ENCODE measurements around the gene MAN2A2. TPM values are rescaled to one million over a fixed set of nuclear protein-coding genes. Genes with fewer than 3 reads are reported as not detected.
A peak's percentile ranks its signal among the peaks of the same experiment; 100 is the strongest.

MAN2A2 gene
- polyA plus RNA-seq, 1 experiment: 14.3 TPM

- H3K27me3 ChIP-seq (ENCODE audit: control insufficient read depth, insufficient read depth, low read length): no peaks in the 10 kb centered on the region
- H3K4me3 ChIP-seq (ENCODE audit: low read depth, low read length): no peak overlapping the region
- H3K27ac ChIP-seq (ENCODE audit: low read depth, low read length): no peak overlapping the region
- ChIA-PET POLR2A (interaction anchor here (1.1 kb wide), 1 partner anchor 12 kb away, joined by 3 read pairs; the partner anchor contains the start of gene MAN2A2), CTCF (interaction anchor here (3.0 kb wide), 1 partner anchor 18 kb away, joined by 14 read pairs; the partner anchor contains the start of gene HDDC3)
- TF ChIP-seq, protein P1, sequence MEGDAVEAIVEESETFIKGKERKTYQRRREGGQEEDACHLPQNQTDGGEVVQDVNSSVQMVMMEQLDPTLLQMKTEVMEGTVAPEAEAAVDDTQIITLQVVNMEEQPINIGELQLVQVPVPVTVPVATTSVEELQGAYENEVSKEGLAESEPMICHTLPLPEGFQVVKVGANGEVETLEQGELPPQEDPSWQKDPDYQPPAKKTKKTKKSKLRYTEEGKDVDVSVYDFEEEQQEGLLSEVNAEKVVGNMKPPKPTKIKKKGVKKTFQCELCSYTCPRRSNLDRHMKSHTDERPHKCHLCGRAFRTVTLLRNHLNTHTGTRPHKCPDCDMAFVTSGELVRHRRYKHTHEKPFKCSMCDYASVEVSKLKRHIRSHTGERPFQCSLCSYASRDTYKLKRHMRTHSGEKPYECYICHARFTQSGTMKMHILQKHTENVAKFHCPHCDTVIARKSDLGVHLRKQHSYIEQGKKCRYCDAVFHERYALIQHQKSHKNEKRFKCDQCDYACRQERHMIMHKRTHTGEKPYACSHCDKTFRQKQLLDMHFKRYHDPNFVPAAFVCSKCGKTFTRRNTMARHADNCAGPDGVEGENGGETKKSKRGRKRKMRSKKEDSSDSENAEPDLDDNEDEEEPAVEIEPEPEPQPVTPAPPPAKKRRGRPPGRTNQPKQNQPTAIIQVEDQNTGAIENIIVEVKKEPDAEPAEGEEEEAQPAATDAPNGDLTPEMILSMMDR (IDR thresholded peaks at IDR 0.05; ENCODE audit: low read depth, low read length): no peak
- DNase-seq (ENCODE audit: low read depth, low spot score): no peak
- no peaks in the 10 kb centered on the region; the same call in 1 of the 2 replicates for H3K9me3 ChIP-seq (ENCODE audit: control insufficient read depth, insufficient read depth, low read length)
Observed at GRCh38 chr15:90914305-90915080, 11.4 kb downstream of the MAN2A2 start.

DNA sequence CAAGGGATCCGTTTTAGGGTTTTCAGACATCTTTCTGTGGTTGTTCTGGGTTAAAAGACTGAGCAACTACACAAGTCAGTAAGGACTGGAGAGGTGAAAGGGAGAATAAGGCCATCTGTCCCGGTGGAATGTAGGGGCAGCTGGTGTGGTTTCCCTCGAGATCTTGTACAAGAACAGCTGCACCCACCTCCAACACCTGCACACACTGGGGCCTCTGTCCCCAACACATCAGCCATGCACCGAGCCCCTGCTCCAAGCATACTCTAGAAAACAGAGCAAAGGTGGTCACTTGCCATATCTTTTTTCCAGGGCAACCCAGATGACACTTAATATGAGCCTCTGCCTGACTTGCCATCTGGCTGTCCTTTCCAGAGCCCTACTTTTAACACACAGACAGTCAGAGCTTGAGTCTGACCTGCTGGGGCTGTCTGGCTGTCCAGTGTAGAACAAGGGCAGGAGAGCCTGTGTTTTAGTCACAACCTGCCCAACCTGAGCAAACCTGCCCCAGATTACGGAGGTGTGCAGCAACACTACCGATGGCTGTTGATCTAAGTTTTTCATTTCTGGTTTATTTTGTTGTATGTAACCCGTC lies 12.2 kb downstream of the MAN2A2 start:
- CTCF ChIA-PET: interaction anchor here (1.3 to 3.0 kb wide), 2 partner anchors 12 to 17 kb away, joined by 3 to 14 read pairs; partner anchors contain the start of genes HDDC3 and MAN2A2
- POLR2A ChIA-PET: no interaction called here

DNA sequence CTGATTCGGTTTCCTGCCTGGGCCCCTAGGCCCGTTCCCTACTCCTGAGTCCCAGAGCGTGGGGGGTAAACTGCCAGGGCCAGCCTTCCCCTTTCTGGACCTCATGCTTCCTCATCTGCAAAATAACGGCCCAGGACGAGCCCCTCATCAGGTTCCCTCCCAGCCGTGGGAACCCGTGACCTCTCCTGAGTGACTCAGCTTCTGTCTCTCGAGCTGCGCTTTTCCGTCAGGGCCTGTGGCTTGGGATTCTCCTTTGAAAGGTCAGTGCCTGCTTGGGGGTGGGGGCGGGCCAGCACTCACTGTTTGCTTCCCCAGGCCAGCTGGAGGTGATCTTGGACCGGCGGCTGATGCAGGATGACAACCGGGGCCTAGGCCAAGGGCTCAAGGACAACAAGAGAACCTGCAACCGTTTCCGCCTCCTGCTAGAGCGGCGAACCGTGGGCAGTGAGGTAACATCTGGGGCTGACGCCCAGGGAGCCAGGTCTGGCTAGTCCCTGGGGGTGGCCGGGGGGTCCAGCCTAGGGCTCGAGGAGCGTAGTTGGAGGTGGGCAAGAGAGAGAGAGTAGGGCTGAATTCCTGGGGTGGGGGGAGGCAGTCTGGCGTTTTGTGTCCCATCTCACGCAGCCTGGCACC lies 12.8 kb downstream of the MAN2A2 start:
- CTCF ChIA-PET: interaction anchor here (1.3 kb wide), 1 partner anchor 13 kb away, joined by 3 read pairs; the partner anchor contains the start of gene MAN2A2
- POLR2A ChIA-PET: no interaction called here
- Histone ChIP-seq H3K27me3 (ENCODE audit: control insufficient read depth, insufficient read depth, low read length) (no peaks in the 10 kb centered on the region), H3K9me3 (ENCODE audit: control insufficient read depth, insufficient read depth, low read length) (no peaks in the 10 kb centered on the region; the same call in 1 of the 2 replicates), H3K27ac (ENCODE audit: low read depth, low read length) (no peak overlapping the region), H3K4me3 (ENCODE audit: low read depth, low read length) (no peak overlapping the region)
- TF ChIP-seq, protein P1 (IDR thresholded peaks at IDR 0.05; ENCODE audit: low read depth, low read length): no peak
- no peak for DNase-seq (ENCODE audit: low read depth, low spot score)

More for the DNA sequence above, 12.2 kb downstream of the MAN2A2 start:
- DNase-seq (ENCODE audit: low read depth, low spot score): no peak
- no peak overlapping the region for H3K4me3 ChIP-seq (ENCODE audit: low read depth, low read length)
- H3K9me3 ChIP-seq (ENCODE audit: control insufficient read depth, insufficient read depth, low read length): no peaks in the 10 kb centered on the region; the same call in 1 of the 2 replicates
- H3K27me3 ChIP-seq (ENCODE audit: control insufficient read depth, insufficient read depth, low read length): no peaks in the 10 kb centered on the region
- H3K27ac ChIP-seq (ENCODE audit: low read depth, low read length): peak overlapping the region; percentile 11
- TF ChIP-seq, protein P1 (IDR thresholded peaks at IDR 0.05; ENCODE audit: low read depth, low read length): no peak

- Histone ChIP-seq H3K27me3 (ENCODE audit: control insufficient read depth, insufficient read depth, low read length) (no peaks in the 10 kb centered on the region), H3K4me3 (ENCODE audit: low read depth, low read length) (no peak overlapping the region), H3K27ac (ENCODE audit: low read depth, low read length) (no peak overlapping the region), H3K9me3 (ENCODE audit: control insufficient read depth, insufficient read depth, low read length) (no peaks in the 10 kb centered on the region; the same call in 1 of the 2 replicates)
- ChIA-PET POLR2A (interaction anchor here (1.6 kb wide), 1 partner anchor 18 kb away, joined by 3 read pairs; the partner anchor contains the start of gene UNC45A), CTCF (interaction anchor here (1.3 to 3.0 kb wide), 2 partner anchors 14 to 16 kb away, joined by 3 to 22 read pairs; partner anchors contain the start of genes HDDC3 and MAN2A2)
- no peak for DNase-seq (ENCODE audit: low read depth, low spot score)
- TF ChIP-seq, protein P1 (IDR thresholded peaks at IDR 0.05; ENCODE audit: low read depth, low read length): no peak
Observed at GRCh38 chr15:90916461-90916860, 13.4 kb downstream of the MAN2A2 start.
